ENCODE measurements around the gene MRPL12.

Gene MRPL12

GRCh38 chr17:81702934-81703746 is at the start of gene MRPL12:
TSS of gene MRPL12 (plus strand) at chr17:81703367. CDS start at chr17:81703502, 135 bp downstream.
- DNase-seq: peak; percentile 78 to 81

GRCh38 chr17:81655378-81656117 is 47.6 kb upstream of the MRPL12 start:
- no peak for DNase-seq

GRCh38 chr17:81656118-81656743 is 46.9 kb upstream of the MRPL12 start, which contains the start of gene PDE6G:
TSS of gene PDE6G (minus strand) at chr17:81656542. CDS start at chr17:81653305, 3,237 bp downstream.
- DNase-seq: no peak

- DNase-seq: no peak
These were observed 46.3 kb upstream of the MRPL12 start for GRCh38 chr17:81656835-81657234.

- no peak for DNase-seq
These were observed 44.1 kb upstream of the MRPL12 start for GRCh38 chr17:81659038-81659437.

- DNase-seq: no peak
These were observed 42.7 kb upstream of the MRPL12 start for GRCh38 chr17:81660441-81660840.

GRCh38 chr17:81662002-81662401 is 41.2 kb upstream of the MRPL12 start:
- DNase-seq: no peak

GRCh38 chr17:81664051-81664470 is 39.1 kb upstream of the MRPL12 start:
- no peak for DNase-seq

- DNase-seq: peak; percentile 64 to 67
These were observed 37.7 kb upstream of the MRPL12 start for GRCh38 chr17:81665205-81666091.

- peak in 1 of 2 experiments; percentile 9 for DNase-seq
These were observed 37.1 kb upstream of the MRPL12 start for GRCh38 chr17:81666092-81666341.

- peak; percentile 85 to 87 for DNase-seq
These were observed 36.6 kb upstream of the MRPL12 start, which contains the start of the genes CCDC137 and OXLD1 for GRCh38 chr17:81666342-81667191. TSS of gene CCDC137 (plus strand) at chr17:81666737. CDS start at chr17:81666767, 30 bp downstream. TSS of gene OXLD1 (minus strand) at chr17:81666605. CDS start at chr17:81666577, 28 bp downstream.

- DNase-seq: no peak
These were observed 35.4 kb upstream of the MRPL12 start for GRCh38 chr17:81667754-81668153.

- no peak for DNase-seq
These were observed 30.7 kb upstream of the MRPL12 start for GRCh38 chr17:81672504-81672903.

- DNase-seq: no peak
These were observed 30.2 kb upstream of the MRPL12 start for GRCh38 chr17:81672954-81673353.

GRCh38 chr17:81673561-81674258 is 29.5 kb upstream of the MRPL12 start:
- no peak for DNase-seq

- DNase-seq: peak; percentile 13 to 21
These were observed 27.5 kb upstream of the MRPL12 start for GRCh38 chr17:81675515-81676221.

- DNase-seq: no peak
These were observed 26.3 kb upstream of the MRPL12 start for GRCh38 chr17:81676906-81677305.

GRCh38 chr17:81680150-81680549 is 23.0 kb upstream of the MRPL12 start:
- DNase-seq: no peak

- DNase-seq: no peak
These were observed 21.5 kb upstream of the MRPL12 start for GRCh38 chr17:81681672-81682071.

GRCh38 chr17:81682565-81683207 is 20.5 kb upstream of the MRPL12 start:
- DNase-seq: no peak

All from activated CD4-positive, alpha-beta T cell treated with anti-CD3 and anti-CD28 coated beads, Interleukin-2, amount 50 U/mL, for 4 hours (primary cell).